Neural cell (in vitro differentiated cells): Measurements from ENCODE around the gene STAT3.

Source experiments
- CTCF ChIP-seq: fragments of 450-650 bp; IDR thresholded peaks from 2 replicates; pipeline ENCODE4 v1.5.1; 2014; ENCODE audit warnings: antibody characterized with exemption, mild to moderate bottlenecking, moderate library complexity; ENCODE audit not compliant: poor library complexity, severe bottlenecking
- EP300 ChIP-seq: fragments of 450-650 bp; conservative IDR thresholded peaks from 2 replicates; pipeline ENCODE4 v1.6.1; 2014; ENCODE audit warnings: antibody characterized with exemption, mild to moderate bottlenecking, moderate library complexity; ENCODE audit not compliant: poor library complexity, severe bottlenecking
- MXI1 ChIP-seq: fragments of 450-650 bp; conservative IDR thresholded peaks from 2 replicates; pipeline ENCODE4 v1.6.1; 2014; ENCODE audit warnings: antibody characterized with exemption, mild to moderate bottlenecking; ENCODE audit not compliant: poor library complexity, severe bottlenecking
- RAD21 ChIP-seq: fragments of 450-650 bp; conservative IDR thresholded peaks from 2 replicates; pipeline ENCODE4 v1.6.1; 2014; ENCODE audit warnings: antibody characterized with exemption, mild to moderate bottlenecking, moderate library complexity
- REST ChIP-seq: IDR thresholded peaks from 2 replicates; pipeline ENCODE4 v1.6.1; 2012; ENCODE audit warnings: borderline replicate concordance

- TF ChIP-seq CTCF (no peak), RAD21 (no peak), REST (no peak), MXI1 (no peak), EP300 (no peak)
Measured at GRCh38 chr17:42354956-42355843, 33.0 kb downstream of the STAT3 start.
